Measurements from ENCODE around the gene TIGD6.

GRCh38 chr5:150006318-150006717, 5.9 kb upstream of the TIGD6 start:
- TF ChIP-seq POLR2A (IDR thresholded peaks at IDR 0.05) (no peak), POLR2AphosphoS5 (IDR thresholded peaks at IDR 0.05) (no peak), CTCF (IDR thresholded peaks at IDR 0.05) (no peak)

Data from breast epithelium (tissue), 3 donors.